Cardiac muscle cell (in vitro differentiated cells and primary cell): ENCODE data around the gene PTPN14. TPM values are rescaled to one million over a fixed set of nuclear protein-coding genes. Genes with fewer than 3 reads are reported as not detected.
A peak's percentile ranks its signal among the peaks of the same experiment; 100 is the strongest.

Experiments
- DNase-seq, 2 donors: peaks; one replicate each; pipeline versions ENCODE4 v3.0.0 to v3.0.0-alpha.2; 2010 to 2017; ENCODE audit warnings: low read depth in 1 of 2, low spot score in 1 of 2
- H3K27ac ChIP-seq: fragments of 200-600 bp; sonication (generic); 2 replicates; pipeline ENCODE4 v1.5.1; 2016
- H3K27me3 ChIP-seq: fragments of 200-600 bp; sonication (generic); 2 replicates; pipeline ENCODE4 v1.6.0; 2016; ENCODE audit warnings: control low read depth
- H3K36me3 ChIP-seq: fragments of 200-600 bp; sonication (generic); 2 replicates; pipeline ENCODE4 v1.5.1; 2016; ENCODE audit warnings: control low read depth
- H3K4me1 ChIP-seq: fragments of 200-600 bp; sonication (generic); 2 replicates; pipeline ENCODE4 v1.8.1; 2017; ENCODE audit warnings: low read depth, mild to moderate bottlenecking, mixed run types
- H3K4me3 ChIP-seq: fragments of 200-600 bp; sonication (generic); 2 replicates; pipeline ENCODE4 v1.5.1; 2016; ENCODE audit warnings: mild to moderate bottlenecking
- H3K9me3 ChIP-seq: fragments of 200-600 bp; sonication (generic); 2 replicates; pipeline ENCODE4 v1.5.1; 2017; ENCODE audit warnings: low read depth, mild to moderate bottlenecking, control low read depth
- CTCF ChIP-seq: IDR thresholded peaks from 2 replicates; pipeline ENCODE4 v1.5.1; 2012; ENCODE audit warnings: low read depth, mild to moderate bottlenecking, low read length
- polyA plus RNA-seq: library from polyadenylated mRNA; unstranded; fragments of >200 nt; fragmentation: Nextera tagmentation; extraction: Ambion mirVana; gene quantifications from 2 replicates; pipeline ENCODE4 v1.2.1, GENCODE V29; 2016
- total RNA-seq: library from RNA; depleted of rRNA; stranded (reverse); fragments of >200 nt; gene quantifications from 2 replicates; pipeline ENCODE4 v1.2.3, GENCODE V29; 2016

The PTPN14 gene
- total and polyA plus RNA-seq, 2 experiments from 2014 or later, result 4.6 to 5.4 TPM

GRCh38 chr1:214445199-214445598 is 106.2 kb downstream of the PTPN14 start:
- no peaks in the 10 kb centered on the region for H3K9me3 ChIP-seq
- no peak overlapping the region for H3K27ac ChIP-seq
- TF ChIP-seq CTCF, result no peak
- H3K4me1 ChIP-seq, result peaks cover 5% of the 10 kb centered on the region
- no peaks in the 10 kb centered on the region for H3K36me3 ChIP-seq
- no peaks in the 10 kb centered on the region for H3K27me3 ChIP-seq
- no peak for DNase-seq
- no peak overlapping the region for H3K4me3 ChIP-seq

GRCh38 chr1:214444182-214444939 is 107.0 kb downstream of the PTPN14 start:
- no peaks in the 10 kb centered on the region for H3K27me3 ChIP-seq
- H3K4me3 ChIP-seq, result no peak overlapping the region
- no peaks in the 10 kb centered on the region for H3K9me3 ChIP-seq
- no peak for DNase-seq
- peaks cover 14% of the 10 kb centered on the region for H3K4me1 ChIP-seq
- no peaks in the 10 kb centered on the region for H3K36me3 ChIP-seq
- TF ChIP-seq CTCF, result no peak
- H3K27ac ChIP-seq, result no peak overlapping the region

GRCh38 chr1:214441119-214441518 is 110.3 kb downstream of the PTPN14 start:
- Histone ChIP-seq H3K9me3 (no peaks in the 10 kb centered on the region), H3K4me1 (peaks cover 18% of the 10 kb centered on the region), H3K36me3 (no peaks in the 10 kb centered on the region), H3K27me3 (no peaks in the 10 kb centered on the region), H3K27ac (no peak overlapping the region), H3K4me3 (no peak overlapping the region)
- TF ChIP-seq CTCF, result no peak
- peak in 1 of 2 donors; percentile 73 for DNase-seq

GRCh38 chr1:214440219-214440965 is 111.0 kb downstream of the PTPN14 start:
- peaks cover 18% of the 10 kb centered on the region for H3K4me1 ChIP-seq
- no peaks in the 10 kb centered on the region for H3K9me3 ChIP-seq
- H3K36me3 ChIP-seq, result no peaks in the 10 kb centered on the region
- H3K27me3 ChIP-seq, result no peaks in the 10 kb centered on the region
- H3K4me3 ChIP-seq, result no peak overlapping the region
- DNase-seq, result peak in 1 of 2 donors; percentile 27
- H3K27ac ChIP-seq, result no peak overlapping the region
- TF ChIP-seq CTCF, result no peak

GRCh38 chr1:214439352-214440119 is 111.9 kb downstream of the PTPN14 start:
- Histone ChIP-seq H3K4me3 (no peak overlapping the region), H3K27me3 (no peaks in the 10 kb centered on the region), H3K27ac (no peak overlapping the region), H3K4me1 (peaks cover 18% of the 10 kb centered on the region), H3K36me3 (no peaks in the 10 kb centered on the region), H3K9me3 (no peaks in the 10 kb centered on the region)
- no peak for TF ChIP-seq CTCF
- DNase-seq, result peak in 1 of 2 donors; percentile 51
